Epithelial cell of proximal tubule (primary cell): ENCODE results near the gene MXI1. TPM values are rescaled to one million over a fixed set of nuclear protein-coding genes. Genes with fewer than 3 reads are reported as not detected.
"Not testable (repeated sequence)": the region's sequence is repeated elsewhere in the genome, so short reads cannot be mapped to it uniquely, and the experiment has no call there.

Experiments
- DNase-seq: peaks from one replicate; pipeline ENCODE4 v3.0.0-alpha.2; 2011; ENCODE audit warnings: low read depth
- H3K4me3 ChIP-seq: 2 replicates; pipeline ENCODE4 v1.5.1; 2011; ENCODE audit warnings: low read depth, mild to moderate bottlenecking, low read length
- CTCF ChIP-seq: conservative IDR thresholded peaks from 2 replicates; pipeline ENCODE4 v1.5.1; 2012; ENCODE audit warnings: low read depth, mild to moderate bottlenecking, low read length
- total RNA-seq: library from RNA; depleted of rRNA; stranded (reverse); fragments of >200 nt; gene quantifications from 2 replicates; pipeline ENCODE4 v1.2.3, GENCODE V29; 2015

Gene MXI1
- total RNA-seq, 1 donor from 2014 or later, result 12.6 TPM

GRCh38 chr10:110241407-110241806, 34.0 kb downstream of the MXI1 start:
- TF ChIP-seq CTCF, result no peak
- DNase-seq, result no peak
- no peak overlapping the region for H3K4me3 ChIP-seq

GRCh38 chr10:110241841-110242240, 34.4 kb downstream of the MXI1 start:
- TF ChIP-seq CTCF, result no peak
- no peak overlapping the region for H3K4me3 ChIP-seq
- no peak for DNase-seq

- no peak for TF ChIP-seq CTCF
- DNase-seq, result no peak
- no peak overlapping the region for H3K4me3 ChIP-seq
Measured at GRCh38 chr10:110242511-110242910, 35.1 kb downstream of the MXI1 start.

GRCh38 chr10:110244550-110244949, 37.1 kb downstream of the MXI1 start:
- TF ChIP-seq CTCF, result no peak
- no peak overlapping the region for H3K4me3 ChIP-seq
- DNase-seq, result no peak

- H3K4me3 ChIP-seq, DNase-seq: not testable (repeated sequence)
Measured at GRCh38 chr10:110247833-110248232, 40.4 kb downstream of the MXI1 start.

DNA sequence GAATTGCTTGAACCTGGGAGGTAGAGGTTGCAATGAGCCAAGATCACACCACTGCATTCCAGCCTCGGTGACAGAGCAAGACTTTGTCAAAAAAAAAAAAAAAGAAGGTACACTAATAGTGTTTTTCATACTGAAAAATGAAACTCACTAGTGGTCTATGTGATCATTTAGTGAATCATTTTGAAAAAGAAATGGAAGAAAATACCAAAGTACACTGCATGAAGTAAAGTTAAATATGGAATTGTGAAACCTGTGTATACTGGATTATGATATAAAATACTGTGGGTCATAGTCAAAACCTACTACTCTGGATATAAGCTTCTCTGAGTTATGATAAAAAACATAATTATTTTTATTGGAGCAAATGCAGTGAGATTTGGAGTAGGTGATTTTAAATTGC, 42.1 kb downstream of the MXI1 start:
- not testable (repeated sequence) for DNase-seq, H3K4me3 ChIP-seq

DNA sequence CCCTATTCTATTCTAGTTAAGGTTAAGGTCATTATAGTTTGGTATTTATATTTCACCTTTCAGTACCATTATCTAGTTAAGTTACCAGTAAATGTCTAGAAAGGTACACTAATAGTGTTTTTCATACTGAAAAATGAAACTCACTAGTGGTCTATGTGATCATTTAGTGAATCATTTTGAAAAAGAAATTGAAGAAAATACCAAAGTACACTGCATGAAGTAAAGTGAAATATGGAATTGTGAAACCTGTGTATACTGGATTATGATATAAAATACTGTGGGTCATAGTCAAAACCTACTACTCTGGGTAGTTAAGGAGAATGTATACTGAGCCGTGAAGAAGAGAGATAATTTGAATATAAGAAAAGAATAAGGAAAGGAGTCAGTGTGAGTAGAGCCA, 44.0 kb downstream of the MXI1 start:
- not testable (repeated sequence) for H3K4me3 ChIP-seq, DNase-seq

DNA sequence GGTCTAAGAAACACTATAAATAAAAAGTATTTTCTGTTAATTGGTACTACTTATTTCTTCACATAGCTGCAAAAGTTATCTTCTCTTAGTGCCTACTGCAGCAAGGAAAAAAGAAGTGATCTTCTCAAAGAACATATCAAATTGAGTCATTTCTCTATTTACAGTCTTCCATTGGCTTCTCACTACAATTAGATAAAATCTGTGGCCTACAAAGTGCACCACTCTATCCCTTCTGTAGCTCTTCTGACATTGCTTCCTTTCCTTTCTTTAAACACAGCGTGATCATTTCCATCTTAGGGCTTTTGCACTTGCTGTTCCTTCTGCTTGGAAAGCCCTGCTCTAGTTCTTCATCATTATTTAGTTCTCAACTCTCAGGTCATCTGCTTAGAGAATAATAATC, 44.7 kb downstream of the MXI1 start:
- no peak for DNase-seq
- TF ChIP-seq CTCF, result no peak

GRCh38 chr10:110254467-110254866, 47.1 kb downstream of the MXI1 start:
- TF ChIP-seq CTCF, result no peak
- H3K4me3 ChIP-seq, result no peak overlapping the region
- DNase-seq, result no peak

More for the DNA sequence above, 44.7 kb downstream of the MXI1 start:
- H3K4me3 ChIP-seq, result no peak overlapping the region
